ENCODE data around the gene CHERP. TPM values are rescaled to one million over a fixed set of nuclear protein-coding genes. Genes with fewer than 3 reads are reported as not detected.

CHERP gene
- total and polyA plus RNA-seq, 2 of the 8 experiments (the other 6 are each of a cell fraction or from before 2014, with no cell fraction given): 13.9 to 73.7 TPM

GRCh38 chr19:16529466-16530144 is 12.6 kb downstream of the CHERP start:
- H3K14ac ChIP-seq (ENCODE audit: insufficient read length): no peak overlapping the region
- peaks cover 45 to 86% (median 76%) of the 10 kb centered on the region in 4 experiments for H3K36me3 ChIP-seq (ENCODE audit: control insufficient read depth in 2 of 4, insufficient read depth in 4 of 4, low read length in 3 of 4)
- H2AK5ac ChIP-seq (ENCODE audit: low read depth, low read length): no peak overlapping the region
- no peaks in the 10 kb centered on the region for H3K4me1 ChIP-seq (replicated peaks in 1 of 4; ENCODE audit: control insufficient read depth in 3 of 4, insufficient read depth in 4 of 4, low read length in 3 of 4)
- H2BK5ac ChIP-seq (ENCODE audit: low read depth, low read length): no peak overlapping the region
- no peak overlapping the region for H3K4me2 ChIP-seq (ENCODE audit: insufficient read depth in 1 of 2, low read depth in 2 of 2, low read length in 2 of 2)
- CTCF ChIA-PET (ENCODE audit: partially characterized antibody): interaction anchor here (0.7 to 2.1 kb wide), 3 partner anchors 15 to 72 kb away, joined by 3 to 10 read pairs (median 5); no protein-coding TSS in a partner anchor
- H2BK120ac ChIP-seq (replicated peaks; ENCODE audit: low read depth, low read length): no peak overlapping the region
- no peak overlapping the region for H3K18ac ChIP-seq (ENCODE audit: extremely low read depth, low read length)
- peak overlapping the region; percentile 51 for H4K8ac ChIP-seq (ENCODE audit: extremely low read depth, insufficient read depth, low read length)
- no peaks in the 10 kb centered on the region for H3K9me3 ChIP-seq (ENCODE audit: insufficient read depth in 2 of 2, low read depth in 1 of 2, low read length in 1 of 2)
- H2BK20ac ChIP-seq (ENCODE audit: low read length): no peak overlapping the region
- DNase-seq (ENCODE audit: low read depth in 1 of 2, low spot score in 2 of 2): no peak
- no peak overlapping the region for H3K4ac ChIP-seq (replicated peaks; ENCODE audit: insufficient read length, low read depth, low read length)
- no peak overlapping the region for H4K91ac ChIP-seq (replicated peaks; ENCODE audit: insufficient read length, low read length)
- peaks cover 2 to 30% of the 10 kb centered on the region in 2 experiments for H4K20me1 ChIP-seq (replicated peaks in 1 of 2; ENCODE audit: control insufficient read depth in 1 of 2, insufficient read depth in 2 of 2, low read length in 2 of 2)
- H3K56ac ChIP-seq (replicated peaks; ENCODE audit: insufficient read length, low read depth, low read length): no peak overlapping the region
- POLR2A ChIA-PET (ENCODE audit: partially characterized antibody): interaction anchor here (0.6 kb wide), 1 partner anchor 35 kb away, joined by 4 read pairs; no protein-coding TSS in a partner anchor
- no peak overlapping the region for H3K23ac ChIP-seq (ENCODE audit: insufficient read length)
- no peak overlapping the region for H4K5ac ChIP-seq (ENCODE audit: insufficient read length, low read depth, low read length)
- H3K79me2 ChIP-seq (ENCODE audit: control insufficient read depth in 1 of 2, insufficient read depth in 2 of 2, low read length in 2 of 2): no peaks in the 10 kb centered on the region
- no peak for FAIRE-seq
- H3K27ac ChIP-seq (ENCODE audit: low read depth, low read length): no peak overlapping the region
- H3K79me1 ChIP-seq (ENCODE audit: low read depth, low read length): no peaks in the 10 kb centered on the region
- no peak overlapping the region for H3K4me3 ChIP-seq (ENCODE audit: extremely low read depth in 1 of 4, insufficient read depth in 2 of 4, low read depth in 3 of 4, low read length in 4 of 4)
- H3K27me3 ChIP-seq (replicated peaks in 1 of 4; ENCODE audit: control insufficient read depth in 3 of 4, extremely low read depth in 1 of 4, insufficient read depth in 3 of 4, low read length in 3 of 4): no peaks in the 10 kb centered on the region
- no peaks in the 10 kb centered on the region for H3K23me2 ChIP-seq (ENCODE audit: low read depth, low read length)
- H2BK12ac ChIP-seq (ENCODE audit: low read depth, low read length): no peak overlapping the region
- no peak overlapping the region for H2BK15ac ChIP-seq (ENCODE audit: low read length)
- H2AFZ ChIP-seq (ENCODE audit: low read length): no peak overlapping the region
- no peak overlapping the region for H3K9ac ChIP-seq (replicated peaks in 1 of 4; ENCODE audit: extremely low read depth in 1 of 4, low read depth in 3 of 4, low read length in 3 of 4)
- WGBS, 2 experiments (ENCODE audit: extremely low coverage in 1 of 2, insufficient coverage in 1 of 2, insufficient read length in 1 of 2, insufficient replicate concordance in 2 of 2, low coverage in 1 of 2, low lambda C conversion rate in 2 of 2, missing lambda C conversion rate in 1 of 2): 92% methylated on average over 24 of the region's 25 CpGs; no CpG with 5 or more reads in 1 of the 2 experiments
- TF ChIP-seq ZNF274 (IDR thresholded peaks at IDR 0.05; ENCODE audit: borderline replicate concordance, extremely low read depth, low read length): no peak
- TF ChIP-seq HDAC2 (IDR thresholded peaks at IDR 0.05; ENCODE audit: borderline replicate concordance in 1 of 2, low read depth in 2 of 2, low read length in 2 of 2): no peak
- no peak for TF ChIP-seq CHD2 (IDR thresholded peaks at IDR 0.05; ENCODE audit: low read length)
- no peak for TF ChIP-seq RNF2 (IDR thresholded peaks at IDR 0.05; ENCODE audit: borderline replicate concordance, low read depth, low read length, missing control alignments, poor library complexity, severe bottlenecking)
- no peak for TF ChIP-seq HDAC6 (IDR thresholded peaks at IDR 0.05; ENCODE audit: low read depth, low read length)
- no peak for TF ChIP-seq RXRA (IDR thresholded peaks at IDR 0.05; ENCODE audit: insufficient read depth, low read depth, low read length)
- no peak for TF ChIP-seq EGR1 (IDR thresholded peaks at IDR 0.05; ENCODE audit: borderline replicate concordance, low read depth, low read length)
- no peak for TF ChIP-seq GTF2F1 (IDR thresholded peaks at IDR 0.05; ENCODE audit: borderline replicate concordance, low read depth, low read length)
- no peak for TF ChIP-seq SRF (IDR thresholded peaks at IDR 0.05; ENCODE audit: low read depth, low read length)
- no peak for TF ChIP-seq GABPA (IDR thresholded peaks at IDR 0.05; ENCODE audit: borderline replicate concordance, insufficient read depth, low read length)
- TF ChIP-seq USF2 (IDR thresholded peaks at IDR 0.05; ENCODE audit: low read length): no peak

Measured in H1 (cell line).